NCI-H2227 treated with DMSO at 0.1 percent for 48 hours (cell line): ENCODE results near the gene CASKIN1.
"Not testable (repeated sequence)": the region's sequence is repeated elsewhere in the genome, so short reads cannot be mapped to it uniquely, and the experiment has no call there.

Experiments used
- DNase-seq: peaks from one replicate; lab custom pipeline; 2025; lab: John Stamatoyannopoulos, UW

Gene CASKIN1, protein sequence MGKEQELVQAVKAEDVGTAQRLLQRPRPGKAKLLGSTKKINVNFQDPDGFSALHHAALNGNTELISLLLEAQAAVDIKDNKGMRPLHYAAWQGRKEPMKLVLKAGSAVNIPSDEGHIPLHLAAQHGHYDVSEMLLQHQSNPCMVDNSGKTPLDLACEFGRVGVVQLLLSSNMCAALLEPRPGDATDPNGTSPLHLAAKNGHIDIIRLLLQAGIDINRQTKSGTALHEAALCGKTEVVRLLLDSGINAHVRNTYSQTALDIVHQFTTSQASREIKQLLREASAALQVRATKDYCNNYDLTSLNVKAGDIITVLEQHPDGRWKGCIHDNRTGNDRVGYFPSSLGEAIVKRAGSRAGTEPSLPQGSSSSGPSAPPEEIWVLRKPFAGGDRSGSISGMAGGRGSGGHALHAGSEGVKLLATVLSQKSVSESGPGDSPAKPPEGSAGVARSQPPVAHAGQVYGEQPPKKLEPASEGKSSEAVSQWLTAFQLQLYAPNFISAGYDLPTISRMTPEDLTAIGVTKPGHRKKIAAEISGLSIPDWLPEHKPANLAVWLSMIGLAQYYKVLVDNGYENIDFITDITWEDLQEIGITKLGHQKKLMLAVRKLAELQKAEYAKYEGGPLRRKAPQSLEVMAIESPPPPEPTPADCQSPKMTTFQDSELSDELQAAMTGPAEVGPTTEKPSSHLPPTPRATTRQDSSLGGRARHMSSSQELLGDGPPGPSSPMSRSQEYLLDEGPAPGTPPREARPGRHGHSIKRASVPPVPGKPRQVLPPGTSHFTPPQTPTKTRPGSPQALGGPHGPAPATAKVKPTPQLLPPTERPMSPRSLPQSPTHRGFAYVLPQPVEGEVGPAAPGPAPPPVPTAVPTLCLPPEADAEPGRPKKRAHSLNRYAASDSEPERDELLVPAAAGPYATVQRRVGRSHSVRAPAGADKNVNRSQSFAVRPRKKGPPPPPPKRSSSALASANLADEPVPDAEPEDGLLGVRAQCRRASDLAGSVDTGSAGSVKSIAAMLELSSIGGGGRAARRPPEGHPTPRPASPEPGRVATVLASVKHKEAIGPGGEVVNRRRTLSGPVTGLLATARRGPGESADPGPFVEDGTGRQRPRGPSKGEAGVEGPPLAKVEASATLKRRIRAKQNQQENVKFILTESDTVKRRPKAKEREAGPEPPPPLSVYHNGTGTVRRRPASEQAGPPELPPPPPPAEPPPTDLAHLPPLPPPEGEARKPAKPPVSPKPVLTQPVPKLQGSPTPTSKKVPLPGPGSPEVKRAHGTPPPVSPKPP (N-terminal part only)

DNA sequence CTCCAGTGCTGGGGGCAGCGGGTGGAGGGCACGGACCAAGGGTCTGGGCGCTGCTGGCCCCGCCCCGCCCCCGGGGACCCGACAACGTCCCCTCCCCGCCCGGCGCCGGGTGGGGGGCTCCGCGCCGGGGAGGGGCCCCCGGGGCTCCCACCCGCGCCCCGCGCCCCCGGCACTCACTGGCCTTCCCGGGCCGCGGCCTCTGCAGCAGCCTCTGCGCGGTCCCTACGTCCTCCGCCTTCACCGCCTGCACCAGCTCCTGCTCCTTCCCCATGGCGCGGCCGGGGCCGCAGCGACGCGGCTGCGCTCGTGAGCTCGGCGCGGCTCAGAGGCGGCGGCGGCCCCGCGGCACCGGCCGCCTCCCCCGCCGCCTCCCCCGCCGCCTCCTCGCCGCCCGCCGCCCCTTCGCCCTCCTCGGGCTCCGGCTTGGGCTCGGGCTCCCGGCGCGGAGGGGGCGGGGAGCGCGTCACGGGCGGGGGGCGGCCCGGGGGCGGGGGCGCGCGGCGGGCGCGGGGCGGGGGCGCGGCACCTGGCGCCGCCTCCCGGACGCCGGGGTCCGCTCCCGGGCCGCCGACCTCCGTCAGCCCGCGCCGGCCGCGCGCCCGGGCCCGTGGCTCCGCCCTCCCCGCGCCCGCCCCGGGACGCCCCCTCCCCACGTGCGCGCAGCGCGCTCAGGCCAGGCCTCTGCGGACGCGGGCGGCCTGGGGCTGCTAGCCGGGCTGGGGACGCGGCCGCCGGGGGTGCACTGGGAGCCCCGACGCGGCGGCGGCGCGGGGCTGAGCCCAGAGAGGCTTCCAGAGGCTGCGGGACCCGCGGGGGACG is at the start of gene CASKIN1:
CASKIN1 (minus strand) TSS at position 444 of the 819 bp plus-strand sequence; CDS start at position 271, 173 bp downstream.
- DNase-seq: no peak

DNA sequence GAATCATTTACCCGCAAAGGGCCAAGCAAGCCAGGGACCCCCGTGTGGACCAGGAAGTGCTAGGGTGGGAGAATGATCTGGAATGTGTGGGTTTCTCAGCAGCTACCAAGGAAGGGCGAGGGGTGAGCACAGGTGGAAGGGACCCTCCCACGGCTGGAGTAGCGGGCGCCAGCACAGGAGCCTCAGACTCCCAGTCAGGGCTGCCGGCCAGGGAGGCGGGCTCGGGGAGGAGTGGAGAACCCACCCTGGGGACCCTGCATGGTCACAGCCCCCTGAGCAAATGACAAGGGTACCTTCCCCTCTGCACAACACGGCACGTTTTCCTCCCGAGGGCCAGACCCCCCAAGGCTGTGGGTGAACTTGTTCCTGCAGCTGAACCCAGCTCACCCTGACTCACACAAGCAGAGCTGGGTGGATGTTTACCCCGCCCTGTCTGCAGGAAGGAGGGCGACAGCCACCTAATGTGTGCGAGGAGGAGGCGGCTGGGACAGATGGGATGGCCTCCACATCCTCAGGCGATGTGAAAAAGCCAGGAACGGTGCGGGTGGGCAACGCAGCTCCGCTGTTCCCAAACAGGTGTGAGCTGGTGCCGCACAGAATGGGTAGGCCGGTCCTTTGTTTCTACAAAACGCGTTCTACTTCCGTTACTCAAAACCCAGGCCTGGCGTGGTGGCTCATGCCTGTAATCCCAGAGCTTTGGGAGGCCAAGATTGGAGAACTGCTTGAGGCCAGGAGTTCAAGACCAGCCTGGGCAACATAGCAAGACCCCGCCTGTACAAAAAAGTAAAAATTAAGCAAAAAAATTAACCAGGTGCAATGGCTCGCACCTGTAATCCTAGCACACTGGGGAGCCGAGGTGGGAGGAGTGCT is 48.8 kb upstream of the CASKIN1 start:
- DNase-seq: no peak

DNA sequence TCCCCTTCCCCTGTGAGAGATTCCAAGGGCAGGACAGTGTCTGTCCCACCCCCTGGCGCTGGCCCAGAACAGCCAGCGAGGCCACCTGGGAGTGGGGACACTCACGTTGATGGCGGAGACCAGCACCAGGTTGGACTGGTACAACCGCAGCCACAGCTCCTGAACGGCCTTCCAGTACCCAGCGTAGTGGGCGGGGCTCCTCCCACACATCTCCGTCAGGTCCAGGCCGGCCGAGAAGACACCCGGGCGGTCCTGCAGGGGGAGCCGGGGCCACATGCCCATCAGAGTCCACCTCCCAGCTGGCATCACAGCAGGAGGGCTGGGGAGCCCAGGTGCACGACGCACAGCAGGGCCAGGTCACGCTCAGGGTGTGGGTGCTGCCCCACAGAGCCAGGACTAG is 47.9 kb upstream of the CASKIN1 start:
- no peak for DNase-seq

DNA sequence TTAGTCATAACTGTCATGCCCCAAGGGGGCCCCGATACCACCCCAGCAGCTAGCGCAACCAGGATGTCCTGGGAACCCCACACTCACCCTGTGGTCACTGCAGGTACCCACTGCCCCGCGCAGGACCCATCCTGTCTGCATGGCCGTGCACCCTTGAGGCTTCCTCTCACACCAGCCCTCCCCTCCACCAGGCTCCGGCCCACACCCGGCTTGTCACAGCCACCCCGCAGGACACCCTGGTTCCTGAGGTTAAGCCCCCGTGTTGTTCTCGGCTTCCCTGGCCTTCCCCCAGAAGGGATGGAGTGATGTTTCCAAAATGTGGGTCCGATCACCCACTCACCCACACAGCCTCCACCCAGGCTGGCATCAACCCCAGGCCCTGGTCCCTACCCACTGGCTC is 47.4 kb upstream of the CASKIN1 start:
- DNase-seq: no peak

DNA sequence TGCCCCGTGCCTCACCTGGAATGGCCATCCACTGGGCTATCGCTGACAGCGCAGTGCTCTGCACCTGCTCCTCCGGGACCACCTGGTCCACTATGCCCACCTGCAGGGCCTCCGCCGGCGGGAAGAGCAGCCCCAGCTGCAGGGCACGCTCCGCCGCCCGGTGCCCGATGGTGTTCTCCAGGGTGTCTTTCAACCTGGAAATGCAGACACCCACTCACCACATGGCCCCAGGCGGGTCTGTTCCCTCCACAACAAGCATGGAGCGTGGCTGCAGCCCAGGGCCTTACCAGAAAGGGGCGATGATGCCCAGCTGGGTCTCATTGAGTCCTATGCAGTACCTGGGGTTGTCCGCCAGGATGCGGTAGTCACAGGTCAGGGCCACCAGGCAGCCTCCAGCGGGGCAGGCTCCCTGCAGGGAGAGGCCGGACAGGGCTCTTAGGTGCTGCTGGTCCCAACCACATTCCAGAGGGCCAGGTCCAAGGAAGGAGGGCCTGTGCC is 46.7 kb upstream of the CASKIN1 start:
- DNase-seq: no peak

DNA sequence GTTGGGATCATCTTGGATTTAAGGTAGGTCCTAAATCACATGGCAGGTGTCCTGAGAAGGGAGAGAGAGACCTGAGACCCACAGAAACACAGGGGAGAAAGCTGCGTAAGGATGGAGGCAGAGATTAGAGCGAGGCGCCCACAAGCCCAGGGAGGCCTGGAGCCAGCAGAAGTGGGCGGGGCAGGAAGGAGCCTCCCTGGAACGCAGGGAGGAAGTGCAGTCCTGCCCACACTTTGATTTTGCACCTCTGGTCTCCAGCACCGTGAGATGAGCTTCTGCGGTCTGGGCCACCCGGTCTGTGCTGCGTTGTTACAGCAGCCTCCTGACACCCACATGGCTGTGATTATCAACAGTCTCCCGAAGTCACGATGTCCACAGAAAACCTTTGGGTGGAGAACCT is 46.2 kb upstream of the CASKIN1 start:
- no peak for DNase-seq

DNA sequence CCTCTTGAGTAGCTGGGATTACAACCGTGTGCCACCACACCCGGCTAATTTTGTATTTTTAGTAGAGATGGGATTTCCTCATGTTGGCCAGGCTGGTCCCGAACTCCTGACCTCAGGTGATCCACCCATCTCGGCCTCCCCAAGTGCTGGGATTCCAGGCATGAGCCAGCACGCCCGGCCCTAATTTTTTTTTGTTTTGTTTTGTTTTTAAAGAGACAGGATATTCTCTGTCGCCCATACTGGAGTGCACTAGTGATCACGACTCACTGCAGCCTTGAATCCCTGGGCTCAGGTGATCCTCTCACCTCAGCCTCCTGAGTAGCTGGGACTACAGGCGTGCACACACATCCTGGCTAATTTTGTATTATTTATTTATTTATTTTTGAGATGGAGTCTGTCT is 43.9 kb upstream of the CASKIN1 start:
- DNase-seq: not testable (repeated sequence)

DNA sequence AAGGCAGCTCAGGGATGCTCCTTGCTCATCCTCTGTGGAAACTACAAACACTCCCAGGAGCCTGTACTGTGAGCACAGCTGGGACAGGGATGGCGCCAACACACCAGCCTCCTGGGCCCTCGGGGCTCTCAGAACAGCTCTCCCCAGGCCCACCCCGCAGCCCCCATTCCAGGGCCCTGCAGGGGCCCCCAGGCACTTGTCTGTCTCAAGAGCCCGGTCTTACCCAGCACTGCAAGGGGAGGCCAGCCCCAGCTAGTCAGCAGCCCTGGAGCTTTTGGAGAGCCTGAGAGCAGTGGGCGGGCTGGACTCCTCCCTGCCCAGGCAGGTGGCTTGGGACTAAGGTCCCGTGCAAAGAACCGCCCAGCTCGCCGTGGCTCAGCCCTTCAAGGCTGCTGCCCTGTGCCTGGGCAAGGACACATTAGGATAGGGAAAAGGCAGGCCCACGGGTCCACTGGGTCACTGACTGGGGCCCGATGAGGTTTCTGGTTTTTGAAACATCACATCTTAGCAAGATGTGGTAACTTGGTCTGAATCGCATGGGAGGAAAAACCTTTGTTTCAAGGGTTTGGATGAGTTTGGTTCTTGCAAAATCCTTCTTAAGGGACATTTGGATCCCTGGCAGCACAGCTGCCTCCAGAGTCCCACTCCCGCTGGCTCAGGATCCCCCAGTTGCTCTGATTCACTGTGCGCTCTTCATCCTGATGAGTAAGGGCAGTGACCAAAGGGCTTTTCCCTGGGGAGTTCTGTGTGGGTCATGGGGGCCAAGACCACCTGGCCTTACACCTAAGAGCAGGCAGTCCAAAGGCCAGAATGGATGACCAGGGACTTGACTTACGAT is 42.7 kb upstream of the CASKIN1 start:
- DNase-seq: peak; percentile 5

DNA sequence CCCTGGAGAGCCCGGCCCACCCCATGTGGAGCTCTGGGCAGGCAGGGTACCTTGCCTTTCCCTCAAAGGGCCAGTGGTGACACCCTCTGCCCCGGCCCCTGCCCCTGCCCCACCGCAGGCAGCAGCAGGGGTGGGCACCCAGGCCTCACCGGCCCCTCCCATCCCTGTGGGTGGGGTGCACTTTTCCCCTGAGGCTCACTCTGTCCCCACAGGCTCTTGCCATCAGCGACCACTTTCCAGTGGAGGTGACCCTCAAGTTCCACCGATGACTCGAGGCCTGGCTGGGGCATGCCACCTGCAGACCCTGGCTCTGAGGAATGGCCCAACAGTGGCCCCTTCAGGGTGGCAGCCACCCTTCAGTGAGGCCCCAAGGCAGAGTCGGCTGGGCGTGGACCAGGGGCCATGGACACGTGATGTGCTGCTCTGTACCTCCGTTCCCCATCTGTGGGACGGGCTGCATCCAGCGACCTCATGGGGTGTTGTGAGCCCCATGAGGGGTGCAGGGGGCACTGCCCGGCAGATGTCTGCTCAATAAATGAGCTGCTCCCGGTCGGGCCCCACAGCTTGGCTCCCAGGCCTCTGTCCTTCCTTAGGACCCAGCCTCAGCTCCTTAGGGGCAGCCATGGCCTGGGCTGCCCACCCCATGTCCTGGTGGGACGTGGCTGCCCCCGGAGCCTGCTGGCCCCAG is 41.9 kb upstream of the CASKIN1 start:
- DNase-seq: no peak

DNA sequence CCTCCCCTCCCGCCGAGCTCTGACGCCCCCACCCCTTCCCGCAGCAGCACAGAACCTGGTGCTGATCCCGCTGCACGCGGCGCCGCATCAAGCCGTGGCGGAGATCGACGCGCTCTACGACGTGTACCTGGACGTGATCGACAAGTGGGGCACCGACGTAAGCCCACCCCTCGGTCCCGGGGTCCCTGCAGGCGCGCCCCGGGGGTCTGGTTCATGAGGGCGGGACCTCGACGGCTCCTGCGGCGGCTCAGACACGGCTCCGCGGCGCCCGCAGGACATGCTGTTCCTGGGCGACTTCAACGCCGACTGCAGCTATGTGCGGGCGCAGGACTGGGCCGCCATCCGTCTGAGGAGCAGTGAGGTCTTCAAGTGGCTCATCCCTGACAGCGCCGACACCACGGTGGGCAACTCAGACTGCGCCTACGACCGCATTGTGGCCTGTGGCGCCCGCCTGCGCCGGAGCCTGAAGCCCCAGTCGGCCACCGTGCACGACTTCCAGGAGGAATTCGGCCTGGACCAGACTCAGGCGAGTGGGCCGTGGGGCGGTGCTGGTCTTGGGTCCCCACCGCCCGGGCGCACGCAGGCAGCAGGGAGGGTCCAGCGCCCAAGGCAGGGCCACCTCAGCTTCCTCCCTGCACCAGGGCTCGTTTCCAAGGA is 41.2 kb upstream of the CASKIN1 start:
- no peak for DNase-seq

DNA sequence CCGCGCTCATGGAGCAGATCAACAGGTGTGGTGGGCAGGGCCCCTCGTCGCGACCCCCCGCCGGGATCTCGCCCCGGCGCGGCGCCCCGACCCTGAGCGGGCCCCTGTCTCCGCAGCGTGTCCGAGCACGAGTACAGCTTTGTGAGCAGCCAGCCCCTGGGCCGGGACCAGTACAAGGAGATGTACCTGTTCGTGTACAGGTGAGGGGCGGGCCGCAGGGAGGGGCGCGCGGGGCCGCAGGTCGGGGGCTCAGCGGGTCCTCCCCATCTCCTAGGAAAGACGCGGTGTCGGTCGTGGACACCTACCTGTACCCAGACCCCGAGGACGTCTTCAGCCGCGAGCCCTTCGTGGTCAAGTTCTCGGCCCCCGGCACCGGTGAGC is 40.7 kb upstream of the CASKIN1 start:
- no peak for DNase-seq

DNA sequence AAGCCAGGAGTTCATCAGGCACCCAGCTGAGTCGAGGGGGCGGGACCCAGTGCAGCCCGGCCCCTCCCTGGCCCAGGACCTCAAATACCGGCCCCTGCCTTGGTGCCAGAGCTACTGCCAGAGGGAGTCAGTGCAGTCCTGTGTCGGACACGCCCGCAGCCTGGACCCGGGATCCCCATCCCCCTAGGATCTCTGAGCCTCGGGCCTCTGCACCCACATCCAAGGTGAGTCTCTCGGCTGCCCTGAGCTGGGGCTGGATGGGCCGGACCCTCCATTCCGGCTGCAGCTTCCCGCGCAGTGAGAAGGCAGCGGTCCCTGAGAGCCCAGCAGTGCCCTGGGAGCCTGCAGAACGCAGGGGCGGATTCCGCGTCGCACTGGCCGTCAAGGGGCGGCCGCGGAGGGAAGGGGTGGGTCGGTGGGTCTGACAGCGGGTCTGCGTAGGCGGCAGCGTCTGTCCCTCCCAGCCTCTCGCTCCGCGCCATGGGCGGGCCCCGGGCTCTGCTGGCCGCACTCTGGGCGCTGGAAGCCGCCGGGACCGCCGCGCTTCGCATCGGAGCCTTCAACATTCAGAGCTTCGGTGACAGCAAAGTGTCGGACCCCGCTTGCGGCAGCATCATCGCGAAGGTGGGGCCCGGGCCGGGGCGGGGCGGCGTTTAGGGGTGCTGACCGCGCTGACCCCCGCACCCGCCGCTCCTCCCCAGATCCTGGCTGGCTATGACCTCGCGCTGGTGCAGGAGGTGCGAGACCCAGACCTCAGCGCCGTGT is 40.1 kb upstream of the CASKIN1 start, which contains the start of gene DNASE1L2:
DNASE1L2 (plus strand) TSS at position 108 of the 765 bp plus-strand sequence; CDS start at position 481, 373 bp downstream.
- peak; percentile 31 for DNase-seq

DNA sequence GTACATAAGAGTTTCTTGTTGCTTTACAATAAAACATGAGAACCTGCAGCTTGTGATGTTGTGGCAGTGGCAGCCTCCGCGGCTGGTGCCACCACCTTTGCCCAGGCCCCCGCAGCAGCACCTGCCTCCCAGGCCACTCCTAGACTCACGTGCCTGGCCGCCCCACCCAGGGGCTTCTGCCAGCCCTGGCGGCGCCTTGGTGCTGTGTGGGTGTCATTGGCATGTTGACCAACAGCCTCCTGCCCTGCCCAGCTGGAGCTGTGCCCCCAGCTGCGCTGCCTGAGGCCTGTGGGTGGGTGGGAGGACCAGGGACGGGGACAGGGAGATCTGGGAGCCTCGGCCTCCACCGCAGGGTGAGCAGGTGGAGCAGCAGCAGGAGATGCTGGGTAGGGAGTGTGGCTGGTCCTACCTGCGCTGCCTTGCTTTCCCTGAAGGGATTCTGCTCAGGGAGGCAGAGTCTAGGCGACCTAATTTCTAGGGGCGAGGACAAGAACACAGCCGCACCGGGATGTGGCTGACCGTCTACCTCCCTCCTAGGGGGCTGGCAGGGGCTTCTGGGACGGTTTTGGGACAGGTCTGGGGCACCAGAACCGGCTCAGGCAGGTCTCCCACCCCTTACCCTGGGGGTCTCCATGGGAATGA is 39.4 kb upstream of the CASKIN1 start:
- DNase-seq: no peak

DNA sequence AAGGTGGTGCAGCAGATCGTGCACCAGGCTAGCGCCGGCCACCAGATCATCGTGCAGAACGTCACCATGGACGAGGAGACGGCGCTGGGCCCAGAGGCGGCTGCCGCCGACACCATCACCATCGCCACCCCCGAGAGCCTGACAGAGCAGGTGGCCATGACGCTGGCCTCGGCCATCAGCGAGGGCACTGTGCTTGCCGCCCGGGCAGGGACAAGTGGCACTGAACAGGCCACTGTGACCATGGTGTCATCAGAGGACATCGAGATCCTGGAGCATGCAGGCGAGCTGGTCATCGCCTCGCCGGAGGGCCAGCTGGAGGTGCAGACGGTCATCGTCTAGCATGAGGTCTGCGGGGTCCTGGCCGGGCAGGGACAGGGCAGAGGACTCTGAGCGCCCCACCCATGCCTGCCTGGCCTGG is 38.8 kb upstream of the CASKIN1 start:
- DNase-seq: no peak

DNA sequence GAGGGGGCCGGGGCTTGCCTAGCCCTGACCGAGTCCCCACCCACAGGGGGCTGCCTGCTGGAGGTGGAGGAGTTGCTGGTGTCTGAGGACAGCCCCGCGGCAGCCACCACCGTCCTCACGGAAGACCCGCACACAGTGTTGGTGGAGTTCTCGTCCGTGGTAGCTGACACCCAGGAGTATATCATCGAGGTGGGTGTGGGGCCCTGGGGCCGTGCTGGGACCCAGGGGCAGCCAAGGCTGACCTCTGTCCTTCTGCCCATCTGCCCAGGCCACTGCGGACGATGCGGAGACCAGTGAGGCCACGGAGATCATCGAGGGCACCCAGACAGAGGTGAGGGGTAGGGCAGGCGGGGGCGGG is 38.4 kb upstream of the CASKIN1 start:
- no peak for DNase-seq

DNA sequence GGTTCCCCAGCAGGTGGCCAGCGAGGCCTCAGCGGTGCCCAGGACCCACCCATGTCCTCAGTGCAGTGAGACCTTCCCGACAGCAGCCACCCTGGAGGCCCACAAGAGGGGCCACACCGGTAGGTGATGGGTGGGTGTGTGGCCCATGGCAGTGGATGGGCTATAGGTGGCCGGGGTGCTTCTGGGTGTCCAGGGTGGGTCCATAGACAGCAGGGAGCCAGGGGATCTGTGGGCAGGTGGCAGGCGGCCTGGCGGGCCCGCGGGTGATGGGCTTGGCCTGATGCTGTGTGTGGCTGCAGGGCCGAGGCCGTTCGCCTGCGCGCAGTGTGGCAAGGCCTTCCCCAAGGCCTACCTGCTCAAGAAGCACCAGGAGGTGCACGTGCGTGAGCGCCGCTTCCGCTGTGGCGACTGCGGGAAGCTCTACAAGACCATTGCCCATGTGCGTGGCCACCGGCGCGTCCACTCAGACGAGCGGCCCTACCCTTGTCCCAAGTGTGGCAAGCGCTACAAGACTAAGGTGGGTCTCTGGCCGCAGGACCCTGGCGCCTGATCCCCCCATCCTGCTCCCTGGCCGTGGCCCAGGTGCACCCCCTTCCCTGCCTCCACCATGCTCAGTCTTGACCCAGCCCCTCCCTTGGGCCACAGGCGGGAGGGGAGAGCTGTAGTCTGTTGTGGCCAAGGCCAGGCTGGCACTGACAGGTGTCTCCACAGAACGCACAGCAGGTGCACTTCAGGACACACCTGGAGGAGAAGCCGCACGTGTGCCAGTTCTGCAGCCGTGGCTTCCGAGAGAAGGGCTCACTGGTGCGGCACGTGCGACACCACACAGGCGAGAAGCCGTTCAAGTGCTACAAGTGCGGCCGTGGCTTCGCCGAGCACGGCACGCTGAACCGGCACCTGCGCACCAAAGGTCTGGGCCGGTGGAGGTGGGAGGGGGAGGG is 37.7 kb upstream of the CASKIN1 start:
- DNase-seq: no peak
